ENCODE data around the gene PSMB4.
"Not testable (repeated sequence)": the region's sequence is repeated elsewhere in the genome, so short reads cannot be mapped to it uniquely, and the experiment has no call there.

The PSMB4 gene

GRCh38 chr1:151399324-151400171 lies at the start of gene PSMB4:
TSS of gene PSMB4 (plus strand) at chr1:151399573. CDS start at chr1:151399588, 15 bp downstream.
- in situ Hi-C loops (cut with MboI; ENCODE audit: low pct_unique_long_range_greater_than_20kb, low sequenced_read_pairs): no loop called here
- DNase-seq: peak; percentile 93

- in situ Hi-C loops (cut with MboI; ENCODE audit: low pct_unique_long_range_greater_than_20kb, low sequenced_read_pairs); DNase-seq: not testable (repeated sequence)
These were observed 49.0 kb upstream of the PSMB4 start for GRCh38 chr1:151350323-151350722.

- in situ Hi-C loops (cut with MboI; ENCODE audit: low pct_unique_long_range_greater_than_20kb, low sequenced_read_pairs): no loop called here
These were observed 47.2 kb upstream of the PSMB4 start for GRCh38 chr1:151352021-151352718.

GRCh38 chr1:151356696-151357095 lies 42.7 kb upstream of the PSMB4 start:
- in situ Hi-C loops (cut with MboI; ENCODE audit: low pct_unique_long_range_greater_than_20kb, low sequenced_read_pairs): no loop called here
- DNase-seq: no peak

More at GRCh38 chr1:151352021-151352718, 47.2 kb upstream of the PSMB4 start:
- DNase-seq: no peak

- DNase-seq: no peak
- in situ Hi-C loops (cut with MboI; ENCODE audit: low pct_unique_long_range_greater_than_20kb, low sequenced_read_pairs): no loop called here
These were observed 37.5 kb upstream of the PSMB4 start for GRCh38 chr1:151361883-151362282.

- in situ Hi-C loops (cut with MboI; ENCODE audit: low pct_unique_long_range_greater_than_20kb, low sequenced_read_pairs): no loop called here
- DNase-seq: no peak
These were observed 36.8 kb upstream of the PSMB4 start for GRCh38 chr1:151362308-151363155.

- in situ Hi-C loops (cut with MboI; ENCODE audit: low pct_unique_long_range_greater_than_20kb, low sequenced_read_pairs): no loop called here
- no peak for DNase-seq
These were observed 34.4 kb upstream of the PSMB4 start for GRCh38 chr1:151364996-151365395.

GRCh38 chr1:151367658-151368392 lies 31.5 kb upstream of the PSMB4 start:
- DNase-seq: no peak
- in situ Hi-C loops (cut with MboI; ENCODE audit: low pct_unique_long_range_greater_than_20kb, low sequenced_read_pairs): no loop called here

GRCh38 chr1:151368393-151369301 lies 30.7 kb upstream of the PSMB4 start:
- in situ Hi-C loops (cut with MboI; ENCODE audit: low pct_unique_long_range_greater_than_20kb, low sequenced_read_pairs): no loop called here
- no peak for DNase-seq

GRCh38 chr1:151369302-151369610 lies 30.1 kb upstream of the PSMB4 start:
- in situ Hi-C loops (cut with MboI; ENCODE audit: low pct_unique_long_range_greater_than_20kb, low sequenced_read_pairs): no loop called here
- DNase-seq: no peak

GRCh38 chr1:151369621-151370048 lies 29.7 kb upstream of the PSMB4 start:
- DNase-seq: no peak
- in situ Hi-C loops (cut with MboI; ENCODE audit: low pct_unique_long_range_greater_than_20kb, low sequenced_read_pairs): no loop called here

GRCh38 chr1:151370211-151370911 lies 29.0 kb upstream of the PSMB4 start:
- peak; percentile 57 for DNase-seq

GRCh38 chr1:151371370-151372057 lies 27.9 kb upstream of the PSMB4 start:
- in situ Hi-C loops (cut with MboI; ENCODE audit: low pct_unique_long_range_greater_than_20kb, low sequenced_read_pairs): no loop called here
- peak; percentile 49 for DNase-seq

More at GRCh38 chr1:151370211-151370911, 29.0 kb upstream of the PSMB4 start:
- in situ Hi-C loops (cut with MboI; ENCODE audit: low pct_unique_long_range_greater_than_20kb, low sequenced_read_pairs): no loop called here

- in situ Hi-C loops (cut with MboI; ENCODE audit: low pct_unique_long_range_greater_than_20kb, low sequenced_read_pairs): no loop called here
- DNase-seq: no peak
These were observed 27.1 kb upstream of the PSMB4 start, which contains the start of gene SELENBP1 for GRCh38 chr1:151372058-151372934. TSS of gene SELENBP1 (minus strand) at chr1:151372705. CDS start at chr1:151372641, 64 bp downstream.

- DNase-seq: no peak
- in situ Hi-C loops (cut with MboI; ENCODE audit: low pct_unique_long_range_greater_than_20kb, low sequenced_read_pairs): no loop called here
These were observed 26.2 kb upstream of the PSMB4 start for GRCh38 chr1:151373196-151373595.

All from KBM-7 (cell line).